NCI-H1694 treated with DMSO at 0.1 percent for 48 hours (cell line): ENCODE data around the gene PIP4K2C.
"Not testable (repeated sequence)": the region's sequence is repeated elsewhere in the genome, so short reads cannot be mapped to it uniquely, and the experiment has no call there.

Source experiments
- DNase-seq: peaks from one replicate; lab custom pipeline; 2025; lab: John Stamatoyannopoulos, UW

PIP4K2C gene

DNA sequence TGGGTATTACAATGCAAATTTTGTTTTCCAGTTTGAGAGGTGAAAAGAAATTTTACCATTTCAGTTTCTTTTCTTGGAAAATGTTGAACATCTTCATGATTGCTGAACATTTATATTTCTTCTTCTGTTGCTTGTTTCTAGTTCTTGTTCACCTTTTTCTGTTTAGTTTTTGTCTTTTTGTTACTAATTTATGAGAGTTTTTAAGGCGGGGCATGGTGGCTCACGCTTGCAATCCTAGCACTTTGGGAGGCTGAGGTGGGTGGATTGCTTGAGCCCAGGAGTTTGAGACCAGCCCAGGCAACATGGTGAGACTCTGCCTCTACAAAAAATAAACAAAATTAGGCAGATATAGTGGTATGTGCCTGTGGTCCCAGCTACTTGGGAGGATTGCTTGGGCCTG lies 30.5 kb upstream of the PIP4K2C start:
- DNase-seq = no peak

DNA sequence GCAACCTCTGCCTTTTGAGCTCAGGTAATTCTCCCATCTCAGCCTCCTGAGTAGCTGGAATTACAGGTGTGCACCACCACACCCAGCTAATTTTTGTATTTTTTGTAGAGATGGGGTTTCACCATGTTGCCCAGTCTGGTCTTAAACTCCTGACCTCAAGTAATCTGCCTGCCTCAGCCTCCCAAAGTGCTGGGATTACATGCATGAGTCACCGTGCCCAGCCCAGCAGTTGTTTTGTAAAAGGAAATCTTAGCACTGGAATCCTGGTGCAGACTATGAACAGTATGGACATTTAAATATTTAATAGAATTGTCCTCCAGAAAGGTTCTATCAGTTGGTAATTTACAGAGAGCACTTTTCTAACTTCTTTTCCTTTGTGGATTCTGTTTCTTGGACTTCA lies 29.9 kb upstream of the PIP4K2C start:
- not testable (repeated sequence) for DNase-seq

DNA sequence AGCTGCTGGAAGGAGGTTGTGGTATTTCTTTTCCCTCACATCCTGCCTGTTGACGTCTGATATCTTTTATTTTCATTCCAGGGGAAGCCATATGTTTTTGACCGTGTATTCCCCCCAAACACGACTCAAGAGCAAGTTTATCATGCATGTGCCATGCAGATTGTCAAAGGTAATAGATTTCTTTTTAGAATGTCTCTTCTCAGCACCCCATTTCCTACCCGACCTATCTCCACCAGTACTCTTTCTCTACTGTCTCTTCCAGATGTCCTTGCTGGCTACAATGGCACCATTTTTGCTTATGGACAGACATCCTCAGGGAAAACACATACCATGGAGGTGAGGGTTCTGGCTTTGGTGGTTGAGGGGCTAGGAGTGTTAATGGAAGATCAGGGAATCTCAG lies 27.6 kb upstream of the PIP4K2C start:
- no peak for DNase-seq

DNA sequence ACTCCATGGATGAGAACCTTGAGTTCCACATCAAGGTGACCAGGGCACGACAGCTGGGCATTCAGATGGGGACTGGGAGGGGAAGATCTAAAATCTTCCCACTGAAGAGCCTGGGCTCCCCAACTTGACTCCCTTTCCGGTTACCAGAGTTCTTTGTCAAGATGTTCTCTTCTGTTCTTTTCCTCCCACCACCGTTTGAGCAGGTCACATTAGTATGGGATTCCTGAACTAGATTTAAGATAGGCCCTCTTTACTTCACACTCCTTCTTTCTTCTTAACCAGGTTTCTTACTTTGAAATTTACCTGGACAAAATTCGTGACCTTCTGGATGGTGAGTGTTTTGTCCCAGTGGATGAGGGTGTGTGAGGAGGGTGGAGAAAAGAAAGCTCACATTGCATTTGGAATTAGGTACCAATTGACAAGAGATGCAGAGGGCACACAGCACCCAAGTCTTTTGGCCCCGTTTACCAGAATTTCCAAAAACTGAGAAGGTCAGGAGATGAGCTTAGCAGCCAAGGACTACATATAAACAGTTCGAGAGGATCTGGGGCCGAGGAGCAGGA lies 26.7 kb upstream of the PIP4K2C start:
- DNase-seq = no peak

DNA sequence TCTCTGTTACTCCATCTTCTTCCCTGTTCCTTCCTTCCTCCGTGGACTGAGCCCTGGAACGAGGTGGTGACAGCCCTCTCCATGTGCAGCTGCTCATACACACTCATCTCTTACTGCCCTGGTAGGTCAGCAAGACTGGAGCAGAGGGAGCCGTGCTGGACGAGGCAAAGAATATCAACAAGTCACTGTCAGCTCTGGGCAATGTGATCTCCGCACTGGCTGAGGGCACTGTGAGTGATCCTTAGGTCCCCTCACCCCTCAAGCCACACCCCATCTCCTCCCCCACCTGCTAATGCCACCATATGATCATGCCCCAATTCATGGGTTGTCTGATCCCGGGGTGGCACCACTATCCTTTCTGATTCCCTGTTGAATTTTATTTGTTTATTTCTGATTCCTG lies 22.2 kb upstream of the PIP4K2C start:
- DNase-seq = no peak

DNA sequence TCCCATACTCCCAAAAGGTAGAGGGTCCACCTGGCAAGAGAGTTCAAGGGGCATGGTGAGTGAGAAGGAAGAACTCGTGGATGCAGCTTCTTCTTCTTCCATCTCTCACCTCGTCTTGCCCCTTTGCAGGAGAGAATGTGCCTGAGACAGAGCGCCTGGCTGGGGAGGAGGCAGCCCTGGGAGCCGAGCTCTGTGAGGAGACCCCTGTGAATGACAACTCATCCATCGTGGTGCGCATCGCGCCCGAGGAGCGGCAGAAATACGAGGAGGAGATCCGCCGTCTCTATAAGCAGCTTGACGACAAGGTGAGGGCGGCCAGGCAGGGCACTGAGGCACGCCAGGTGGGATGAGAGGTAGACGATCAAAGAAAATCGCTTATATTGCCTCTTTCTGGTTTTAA lies 21.1 kb upstream of the PIP4K2C start:
- DNase-seq = no peak

DNA sequence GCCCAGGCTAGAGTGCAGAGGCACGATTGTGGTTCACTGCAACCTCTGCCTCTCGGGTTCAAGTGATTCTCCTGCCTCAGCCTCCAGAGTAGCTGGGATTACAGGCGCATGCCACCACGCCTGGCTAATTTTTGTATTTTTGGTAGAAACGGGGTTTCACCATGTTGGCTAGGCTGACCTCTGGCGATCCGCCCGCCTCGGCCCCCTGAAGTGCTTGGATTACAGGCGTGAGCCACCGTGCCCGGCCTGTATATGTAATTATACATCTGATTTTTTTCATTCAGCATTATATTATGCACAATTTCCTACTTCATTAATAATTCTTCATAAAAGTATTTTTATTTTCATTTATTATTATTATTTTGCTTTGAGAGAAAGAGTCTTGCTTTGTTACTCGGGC lies 20.6 kb upstream of the PIP4K2C start:
- DNase-seq = not testable (repeated sequence)

DNA sequence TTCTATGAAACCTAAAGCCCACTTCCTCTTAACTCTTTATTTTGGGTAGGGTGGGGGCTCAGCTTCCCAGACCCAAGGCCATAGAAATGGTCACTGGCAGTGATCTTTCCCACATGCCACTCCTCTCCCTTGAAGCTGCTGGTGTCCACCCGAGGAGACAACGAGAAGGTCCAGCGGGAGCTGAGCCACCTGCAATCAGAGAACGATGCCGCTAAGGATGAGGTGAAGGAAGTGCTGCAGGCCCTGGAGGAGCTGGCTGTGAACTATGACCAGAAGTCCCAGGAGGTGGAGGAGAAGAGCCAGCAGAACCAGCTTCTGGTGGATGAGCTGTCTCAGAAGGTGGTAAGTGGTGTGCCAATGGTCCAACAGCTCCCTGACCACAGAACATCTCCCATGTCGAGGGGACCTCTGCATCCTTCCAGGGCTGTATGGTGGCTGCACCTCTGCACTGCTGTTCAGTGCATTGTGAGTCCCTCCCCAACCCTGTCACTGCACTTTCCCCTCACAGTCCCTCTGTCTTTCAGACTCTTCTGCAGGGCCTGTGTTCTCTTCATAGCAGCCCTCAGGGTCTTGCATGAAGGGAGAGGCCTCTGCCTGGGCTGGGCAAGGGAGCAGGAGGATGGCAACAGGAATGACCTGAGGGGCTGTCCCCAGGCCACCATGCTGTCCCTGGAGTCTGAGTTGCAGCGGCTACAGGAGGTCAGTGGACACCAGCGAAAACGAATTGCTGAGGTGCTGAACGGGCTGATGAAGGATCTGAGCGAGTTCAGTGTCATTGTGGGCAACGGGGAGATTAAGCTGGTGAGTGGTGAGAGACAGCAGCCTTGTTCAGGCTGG lies 18.8 kb upstream of the PIP4K2C start:
- no peak for DNase-seq

DNA sequence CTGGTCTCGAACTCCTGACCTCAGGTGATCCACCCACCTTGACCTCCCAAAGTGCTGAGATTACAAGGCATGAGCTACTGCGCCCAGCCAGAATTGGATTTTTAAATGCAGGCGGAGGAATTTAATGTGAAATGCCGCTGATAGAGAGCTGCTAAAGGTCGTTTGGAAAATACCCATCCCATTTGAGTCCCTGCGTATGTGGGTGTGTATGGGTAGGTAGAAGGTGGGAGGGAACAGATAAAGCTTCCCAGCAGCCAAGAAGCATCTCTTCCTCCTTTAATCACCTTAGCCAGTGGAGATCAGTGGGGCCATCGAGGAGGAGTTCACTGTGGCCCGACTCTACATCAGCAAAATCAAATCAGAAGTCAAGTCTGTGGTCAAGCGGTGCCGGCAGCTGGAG lies 16.2 kb upstream of the PIP4K2C start:
- no peak for DNase-seq

DNA sequence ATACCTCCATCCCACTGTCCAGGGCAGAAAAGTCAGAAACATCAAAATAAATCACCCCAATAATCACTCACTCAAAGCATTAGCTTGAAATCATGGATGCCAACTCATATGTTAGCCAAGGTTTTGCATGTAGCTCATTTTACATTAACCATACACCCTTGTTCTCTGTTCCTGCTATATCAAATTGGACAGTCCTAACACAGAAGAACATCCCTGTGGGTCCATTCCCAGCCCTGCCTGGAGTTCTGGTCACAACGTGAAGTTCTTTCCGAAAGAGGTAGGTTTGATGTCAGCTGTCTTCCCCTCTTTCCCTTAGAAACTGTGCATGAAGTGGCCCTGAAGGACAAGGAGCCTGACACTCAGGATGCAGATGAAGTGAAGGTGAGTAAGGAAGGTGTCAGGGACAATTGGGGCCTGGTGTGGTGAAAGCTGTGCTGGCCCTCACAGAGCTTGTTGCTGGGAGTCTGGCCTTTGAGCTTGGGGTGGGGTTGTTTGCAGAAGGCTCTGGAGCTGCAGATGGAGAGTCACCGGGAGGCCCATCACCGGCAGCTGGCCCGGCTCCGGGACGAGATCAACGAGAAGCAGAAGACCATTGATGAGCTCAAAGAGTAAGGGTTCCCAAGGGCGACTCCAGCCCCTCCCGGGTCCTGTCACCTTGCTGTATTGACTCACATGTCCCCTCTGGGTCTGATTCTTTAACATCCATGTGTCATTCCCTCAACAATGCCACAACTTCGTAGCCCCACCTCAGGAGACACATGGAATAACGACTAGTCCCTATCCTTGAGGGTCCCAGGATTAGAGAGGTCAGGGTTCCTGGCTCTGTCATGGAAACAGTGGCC lies 15.0 kb upstream of the PIP4K2C start:
- DNase-seq = no peak

DNA sequence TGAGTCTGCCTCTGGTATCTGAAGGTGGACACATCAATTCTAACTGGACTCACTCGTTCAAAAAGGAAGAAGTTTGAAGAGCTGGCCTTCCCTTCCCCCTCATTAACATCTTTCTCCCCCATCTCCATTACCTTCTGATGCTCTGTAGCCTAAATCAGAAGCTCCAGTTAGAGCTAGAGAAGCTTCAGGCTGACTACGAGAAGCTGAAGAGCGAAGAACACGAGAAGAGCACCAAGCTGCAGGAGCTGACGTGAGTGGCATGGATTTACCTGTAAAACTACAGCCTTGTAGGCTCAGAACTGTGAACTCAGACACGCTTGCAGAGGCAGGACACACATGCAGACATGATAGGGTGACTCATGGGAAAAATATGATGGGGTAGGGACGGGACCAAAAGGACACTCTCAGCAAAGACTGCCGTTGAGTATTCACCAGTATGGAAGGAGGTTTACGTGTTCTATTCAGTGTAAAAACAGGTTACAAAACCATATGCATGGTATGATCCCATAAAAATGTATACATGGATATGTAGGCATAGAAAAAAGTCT lies 14.3 kb upstream of the PIP4K2C start:
- DNase-seq = no peak

DNA sequence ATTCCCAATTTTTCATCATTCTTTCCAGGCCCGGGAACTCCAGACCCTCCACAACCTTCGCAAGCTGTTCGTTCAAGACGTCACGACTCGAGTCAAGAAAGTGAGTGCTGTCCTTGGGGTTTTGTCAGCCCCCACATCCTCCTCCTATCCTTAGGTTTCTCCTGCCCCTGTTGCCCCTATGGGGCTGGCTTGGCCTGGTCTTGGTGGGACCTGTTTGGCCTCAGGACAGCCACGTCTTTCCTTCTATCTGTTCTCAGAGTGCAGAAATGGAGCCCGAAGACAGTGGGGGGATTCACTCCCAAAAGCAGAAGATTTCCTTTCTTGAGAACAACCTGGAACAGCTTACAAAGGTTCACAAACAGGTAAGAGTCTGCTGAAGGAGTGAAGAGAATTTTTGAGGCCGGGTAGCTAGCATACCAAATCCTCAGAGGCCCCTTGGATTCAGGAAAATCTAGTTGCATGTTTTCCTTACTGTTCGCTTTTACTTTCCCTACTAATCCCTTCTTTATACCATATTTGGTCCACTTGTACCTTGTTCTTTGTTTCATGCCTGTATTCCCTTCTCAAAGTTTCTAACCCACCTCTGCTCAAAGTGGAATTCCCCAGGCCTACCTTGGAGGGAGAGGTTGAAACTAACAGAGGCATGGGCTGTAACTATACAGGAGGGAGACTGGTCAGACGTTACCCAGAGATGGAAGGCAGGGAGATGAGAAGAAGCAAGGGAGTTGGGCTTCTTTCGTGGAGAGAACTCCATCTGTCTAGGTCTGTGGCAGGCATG lies 12.8 kb upstream of the PIP4K2C start:
- DNase-seq = no peak

DNA sequence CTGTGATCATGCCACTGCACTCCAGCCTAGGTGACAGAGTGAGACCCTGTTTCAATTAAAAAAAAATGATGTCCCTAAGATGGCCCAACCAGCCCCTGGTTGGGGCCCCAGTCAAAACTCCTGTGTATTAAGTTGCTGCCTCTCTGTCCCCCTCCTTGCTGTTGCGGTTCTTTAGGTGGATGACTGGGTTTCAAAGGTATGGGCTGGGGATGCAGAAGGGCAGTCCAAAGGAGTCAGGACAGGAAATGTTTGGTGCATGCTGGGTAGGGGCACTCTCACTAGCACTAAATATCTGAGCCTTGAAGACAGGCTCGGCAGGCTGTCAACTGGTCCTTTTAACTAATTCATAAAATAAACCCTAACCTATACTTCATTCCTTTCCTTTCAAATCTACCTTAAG lies 12.0 kb upstream of the PIP4K2C start:
- no peak for DNase-seq

DNA sequence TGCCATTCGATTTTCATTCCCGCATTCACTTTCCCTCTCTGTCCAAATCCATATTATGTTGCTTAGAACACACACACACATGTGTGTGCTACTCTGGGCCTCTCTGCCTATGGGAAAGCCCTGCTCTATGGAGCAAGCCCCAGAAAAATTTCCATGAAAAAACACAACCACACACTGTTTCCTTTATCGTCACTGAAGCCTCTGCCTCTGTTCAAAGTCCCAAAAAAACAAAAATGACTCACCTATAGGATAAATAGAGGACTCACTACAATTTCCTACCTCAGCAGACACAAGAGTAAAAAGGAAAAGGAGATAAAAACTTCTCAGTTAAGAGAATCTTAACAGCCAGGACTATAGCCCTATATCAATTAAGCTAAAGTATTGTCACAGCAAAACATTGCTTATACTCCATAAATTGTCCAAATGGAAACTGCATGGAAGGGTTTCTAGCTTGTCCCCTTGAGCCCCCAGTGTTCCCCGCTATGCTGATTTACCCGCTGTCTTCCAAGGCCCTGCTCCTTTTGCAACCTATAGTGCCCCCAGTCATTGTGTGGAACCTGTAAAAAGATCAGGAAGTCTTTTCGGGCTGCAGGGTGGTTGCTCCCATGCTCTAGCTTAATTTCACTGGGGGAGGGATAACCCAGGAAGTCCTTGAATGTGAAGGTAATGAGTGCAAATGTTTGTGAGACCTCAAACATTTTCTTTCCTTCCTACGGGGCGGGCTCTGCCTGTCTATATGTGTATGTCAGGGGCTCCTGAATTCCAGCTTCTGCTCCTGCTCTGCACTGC lies 11.1 kb upstream of the PIP4K2C start:
- DNase-seq = no peak

DNA sequence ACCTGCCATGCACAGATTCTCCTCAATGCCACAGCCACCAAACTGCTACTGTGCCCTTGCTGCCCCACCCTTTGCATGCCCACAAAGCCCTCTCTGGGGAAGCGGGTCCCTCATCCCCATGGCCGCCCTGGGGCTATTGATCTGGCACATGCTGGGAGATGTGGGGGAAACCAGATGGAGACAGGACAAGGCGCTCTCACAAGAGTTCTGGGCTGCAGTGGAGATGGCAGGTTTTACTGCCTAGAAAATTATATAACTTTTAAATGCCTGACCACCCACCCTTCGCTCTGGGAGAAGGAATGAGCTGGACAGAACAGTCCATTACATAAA lies 10.6 kb upstream of the PIP4K2C start:
- no peak for DNase-seq

DNA sequence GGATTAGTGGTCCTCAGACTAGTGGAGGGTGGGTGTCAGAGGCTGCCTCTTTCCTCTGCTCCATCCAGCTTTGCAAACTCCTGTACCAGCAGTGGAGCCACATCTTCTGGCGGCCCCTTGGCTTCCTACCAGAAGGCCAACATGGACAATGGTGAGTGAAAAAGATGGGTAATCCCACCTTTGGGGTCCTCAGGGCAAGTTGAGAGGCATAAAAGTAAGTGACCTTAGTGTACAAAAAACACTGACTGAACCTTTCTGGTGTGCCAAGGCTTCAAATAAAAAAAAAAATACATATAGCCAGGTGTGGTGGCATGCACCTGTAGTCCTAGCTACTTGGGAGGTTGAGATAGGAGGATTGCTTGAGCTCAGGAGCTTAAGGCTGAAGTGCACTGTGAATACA lies 9.2 kb upstream of the PIP4K2C start:
- DNase-seq = no peak

DNA sequence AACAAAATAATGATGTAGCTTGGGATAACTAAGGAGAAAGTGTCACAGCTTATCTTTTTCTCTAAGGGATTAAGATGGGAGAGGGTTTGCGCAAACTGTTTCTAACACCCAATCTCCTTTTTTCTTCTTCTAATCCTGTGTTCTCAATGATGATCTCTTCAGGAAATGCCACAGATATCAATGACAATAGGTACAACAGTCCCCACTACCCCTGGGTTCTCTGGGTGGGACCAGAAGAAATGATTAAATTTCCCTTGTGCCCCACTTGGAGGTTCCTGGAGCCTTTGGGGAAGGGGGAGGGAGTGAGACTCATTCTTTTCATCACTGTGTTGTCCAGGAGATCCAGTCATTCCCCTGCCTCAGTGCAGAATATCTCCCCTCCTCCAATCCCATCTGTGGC lies 8.6 kb upstream of the PIP4K2C start:
- no peak for DNase-seq

DNA sequence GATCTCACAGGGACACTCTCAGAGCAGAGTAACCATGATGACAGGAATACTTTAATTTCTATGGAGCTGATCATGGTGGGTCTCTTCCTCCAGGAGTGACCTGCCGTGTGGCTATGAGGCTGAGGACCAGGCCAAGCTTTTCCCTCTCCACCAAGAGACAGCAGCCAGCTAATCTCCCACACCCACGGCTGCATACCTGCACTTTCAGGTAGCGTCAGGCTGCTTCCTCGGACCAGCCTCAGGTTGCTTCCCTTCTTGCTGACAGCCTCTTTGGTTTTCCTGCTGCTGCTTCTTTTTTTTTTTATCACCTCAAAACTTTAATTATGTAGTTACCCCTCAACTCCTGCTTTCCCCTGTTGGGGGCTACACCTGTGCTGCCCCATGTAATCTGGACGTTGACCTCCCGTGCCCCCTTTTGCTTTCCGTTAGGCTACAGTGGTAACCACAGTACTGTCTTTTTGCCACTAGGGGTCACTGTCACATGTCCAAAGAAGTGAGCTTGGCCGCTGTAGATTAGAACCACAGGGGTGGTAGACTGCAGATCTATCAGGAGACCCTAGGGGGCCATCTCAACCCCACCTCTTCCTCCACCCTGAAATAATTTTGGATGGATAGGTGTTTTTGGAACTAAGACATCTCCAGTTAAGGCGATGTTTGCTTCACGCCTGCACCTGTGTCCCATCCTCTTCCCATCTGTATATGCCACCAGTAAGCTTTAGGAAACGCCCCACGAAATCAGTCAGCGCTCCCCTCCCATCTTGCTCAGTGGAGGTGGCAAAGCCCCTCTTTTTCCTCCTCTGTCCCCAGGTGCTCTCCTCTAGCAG lies 7.8 kb upstream of the PIP4K2C start:
- peak; percentile 64 for DNase-seq

DNA sequence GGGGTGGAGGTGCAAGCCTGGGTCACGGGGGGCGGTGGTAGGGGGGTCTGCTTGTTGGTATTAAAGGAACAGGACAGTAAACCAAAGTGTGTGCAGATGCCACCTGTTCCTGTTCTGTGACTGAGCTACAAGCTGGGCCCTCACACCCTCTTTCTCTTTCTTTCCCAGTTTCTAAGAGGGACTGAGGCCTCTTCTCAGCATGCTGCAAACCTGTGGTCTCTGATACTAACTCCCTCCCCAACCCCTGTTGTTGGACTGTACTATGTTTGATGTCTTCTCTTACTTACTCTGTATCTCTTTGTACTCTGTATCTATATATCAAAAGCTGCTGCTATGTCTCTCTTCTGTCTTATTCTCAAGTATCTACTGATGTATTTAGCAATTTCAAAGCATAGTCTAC lies 6.9 kb upstream of the PIP4K2C start:
- no peak for DNase-seq

DNA sequence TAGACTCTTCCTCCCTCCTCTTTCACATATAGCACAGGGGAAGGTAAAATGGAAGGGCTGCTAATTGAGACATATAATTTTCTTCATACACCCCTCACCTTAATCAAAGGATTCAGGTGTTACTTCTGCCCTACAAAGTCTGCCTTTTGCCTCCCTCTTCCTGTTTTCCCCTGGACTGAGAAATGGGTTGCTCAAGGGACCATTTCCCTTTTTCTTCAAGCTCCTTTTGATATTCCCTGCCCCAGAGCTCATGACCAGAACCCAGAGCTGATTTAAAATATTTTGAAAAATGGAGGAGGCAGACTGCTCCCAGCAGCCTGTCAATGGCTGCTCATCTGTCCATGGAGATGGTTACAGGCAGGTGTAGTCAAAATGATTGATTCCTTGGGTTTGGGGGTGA lies 6.3 kb upstream of the PIP4K2C start:
- no peak for DNase-seq
